Anterior cingulate cortex (tissue), 58 donors: ENCODE data around the gene CNTN2.

Experiments
- DNase-seq, 58 donors: peaks; one replicate each; lab custom pipeline; 2025; lab: John Stamatoyannopoulos, UW

CNTN2 gene

DNA sequence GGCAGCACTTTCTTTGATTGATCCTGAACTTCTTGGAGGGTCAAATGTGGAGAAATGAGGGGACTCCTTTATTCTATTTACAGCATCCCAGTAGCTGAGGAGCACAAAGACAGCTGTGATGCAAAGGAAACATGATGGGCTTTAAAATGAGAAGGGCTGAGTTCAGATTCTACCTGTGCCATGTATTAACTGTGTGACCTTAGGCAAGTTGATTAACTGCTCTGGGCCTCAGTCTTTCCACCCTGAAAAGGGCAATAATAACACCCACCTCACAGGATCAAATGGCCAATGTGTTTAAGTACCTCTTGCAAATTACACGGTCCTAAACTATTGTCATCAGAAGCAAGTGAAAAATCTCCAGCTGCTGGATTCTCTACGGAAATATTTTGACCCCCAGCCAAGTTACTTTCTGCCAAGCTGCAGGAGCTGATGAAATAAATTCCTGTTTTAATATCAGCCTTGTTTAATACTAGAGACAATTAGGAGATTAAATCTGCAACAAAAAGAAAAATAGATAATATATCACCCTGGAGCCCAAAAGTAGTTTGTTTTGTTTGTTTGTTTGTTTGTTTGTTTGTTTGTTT lies 25.5 kb downstream of the CNTN2 start:
- DNase-seq = no peak

DNA sequence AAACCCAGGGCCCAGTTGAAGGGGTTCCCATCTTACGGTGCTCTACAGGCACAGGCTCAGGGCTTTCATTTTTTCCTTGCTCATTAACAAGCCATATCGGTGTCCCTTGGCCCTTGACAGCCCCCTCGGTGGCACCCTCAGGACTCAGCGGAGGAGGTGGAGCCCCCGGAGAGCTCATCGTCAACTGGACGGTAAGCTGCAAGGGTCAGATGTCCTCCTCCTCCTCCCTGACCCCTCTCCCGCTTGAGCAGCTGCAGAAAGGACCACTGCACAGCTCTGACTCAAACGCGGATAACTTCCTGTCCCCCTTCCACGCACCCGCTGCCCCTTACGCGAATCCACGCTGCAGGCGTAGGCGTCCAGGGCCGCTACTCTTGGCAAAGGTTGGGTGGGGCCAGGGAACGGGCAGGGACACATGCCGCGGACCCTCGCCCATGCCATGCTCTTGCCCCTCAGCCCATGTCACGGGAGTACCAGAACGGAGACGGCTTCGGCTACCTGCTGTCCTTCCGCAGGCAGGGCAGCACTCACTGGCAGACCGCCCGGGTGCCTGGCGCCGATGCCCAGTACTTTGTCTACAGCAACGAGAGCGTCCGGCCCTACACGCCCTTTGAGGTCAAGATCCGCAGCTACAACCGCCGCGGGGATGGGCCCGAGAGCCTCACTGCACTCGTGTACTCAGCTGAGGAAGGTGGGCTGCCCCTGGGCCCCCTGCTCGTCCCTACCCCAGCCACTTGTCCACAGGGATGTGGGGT lies 26.5 kb downstream of the CNTN2 start:
- no peak for DNase-seq

DNA sequence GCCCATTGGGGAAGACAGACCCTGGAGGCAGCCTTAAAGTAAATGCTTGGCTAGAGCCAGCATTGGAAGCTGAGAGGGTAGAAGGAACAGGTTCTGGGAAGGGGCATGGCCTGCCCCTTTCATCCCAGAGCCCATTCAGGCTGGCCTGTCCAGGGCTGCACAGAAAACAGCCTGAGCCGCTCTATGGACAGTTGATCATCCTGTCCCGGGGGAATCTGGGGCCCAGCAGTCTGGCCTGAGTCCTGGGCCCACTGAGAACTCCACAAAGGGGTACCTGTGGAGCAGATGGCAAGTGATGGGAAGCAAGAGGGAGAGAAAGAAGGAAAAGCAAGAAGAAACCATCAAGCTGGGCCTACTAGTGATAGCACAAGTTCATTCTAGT lies 28.0 kb downstream of the CNTN2 start:
- DNase-seq = no peak

DNA sequence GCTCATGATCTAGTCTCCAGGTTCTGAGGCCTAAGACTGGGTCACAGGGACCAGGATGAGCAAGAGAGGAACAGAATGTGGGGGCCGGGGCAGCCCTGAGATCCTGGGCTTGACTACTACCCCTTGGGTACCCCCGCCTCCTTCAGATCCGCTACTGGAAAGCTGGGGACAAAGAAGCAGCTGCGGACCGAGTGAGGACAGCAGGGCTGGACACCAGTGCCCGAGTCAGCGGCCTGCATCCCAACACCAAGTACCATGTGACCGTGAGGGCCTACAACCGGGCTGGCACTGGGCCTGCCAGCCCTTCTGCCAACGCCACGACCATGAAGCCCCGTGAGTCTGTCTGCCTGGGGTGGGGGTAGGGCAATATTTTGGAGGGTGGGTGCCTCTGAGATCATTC lies 28.8 kb downstream of the CNTN2 start:
- DNase-seq = peak in 20 of 58 donors; percentile 28 to 68 (median 44)

DNA sequence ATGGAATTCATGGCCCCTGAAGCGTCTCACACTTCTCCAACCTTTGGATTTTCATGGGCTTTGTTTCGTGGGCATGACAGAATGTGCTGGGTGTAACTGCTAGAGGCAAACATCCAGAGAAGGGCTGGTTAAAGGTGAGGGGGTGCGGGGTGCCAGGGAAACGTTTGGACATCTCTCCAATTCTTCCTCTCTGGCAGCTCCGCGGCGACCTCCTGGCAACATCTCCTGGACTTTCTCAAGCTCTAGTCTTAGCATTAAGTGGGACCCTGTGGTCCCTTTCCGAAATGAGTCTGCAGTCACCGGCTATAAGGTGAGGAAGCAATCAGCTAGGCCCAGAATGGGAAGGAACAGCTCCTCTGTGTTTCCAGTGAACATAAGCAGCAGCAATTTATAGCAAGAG lies 29.3 kb downstream of the CNTN2 start:
- DNase-seq = no peak

DNA sequence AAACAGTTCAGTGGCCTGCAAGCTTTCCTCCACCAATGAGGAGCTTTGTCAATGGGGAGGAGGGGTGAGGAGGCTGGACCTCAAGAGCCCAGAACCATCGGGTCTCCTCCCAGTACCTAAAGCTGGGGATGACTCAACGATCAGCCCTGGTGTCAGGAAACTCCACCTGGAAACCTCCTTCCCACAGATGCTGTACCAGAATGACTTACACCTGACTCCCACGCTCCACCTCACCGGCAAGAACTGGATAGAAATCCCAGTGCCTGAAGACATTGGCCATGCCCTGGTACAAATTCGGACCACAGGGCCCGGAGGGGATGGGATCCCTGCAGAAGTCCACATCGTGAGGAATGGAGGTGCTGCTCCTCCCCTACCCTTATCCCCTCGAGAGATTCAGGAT lies 29.9 kb downstream of the CNTN2 start:
- DNase-seq = no peak

DNA sequence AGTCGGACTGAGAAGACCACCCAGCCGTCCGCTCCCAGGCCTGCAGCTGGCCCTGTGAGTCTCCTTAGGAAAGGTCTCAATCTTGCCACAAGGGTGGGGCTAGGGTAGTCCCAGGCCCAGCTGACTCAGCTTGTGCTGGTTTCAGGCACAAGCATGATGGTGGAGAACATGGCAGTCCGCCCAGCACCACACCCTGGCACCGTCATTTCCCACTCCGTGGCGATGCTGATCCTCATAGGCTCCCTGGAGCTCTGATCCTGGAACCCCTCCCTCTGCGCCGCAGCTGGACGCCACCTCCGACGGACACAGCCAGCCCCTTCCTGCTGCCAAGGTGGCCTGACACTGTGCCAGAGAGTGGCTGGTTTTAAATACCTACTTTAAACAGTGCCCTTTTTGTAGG lies 30.5 kb downstream of the CNTN2 start:
- no peak for DNase-seq

DNA sequence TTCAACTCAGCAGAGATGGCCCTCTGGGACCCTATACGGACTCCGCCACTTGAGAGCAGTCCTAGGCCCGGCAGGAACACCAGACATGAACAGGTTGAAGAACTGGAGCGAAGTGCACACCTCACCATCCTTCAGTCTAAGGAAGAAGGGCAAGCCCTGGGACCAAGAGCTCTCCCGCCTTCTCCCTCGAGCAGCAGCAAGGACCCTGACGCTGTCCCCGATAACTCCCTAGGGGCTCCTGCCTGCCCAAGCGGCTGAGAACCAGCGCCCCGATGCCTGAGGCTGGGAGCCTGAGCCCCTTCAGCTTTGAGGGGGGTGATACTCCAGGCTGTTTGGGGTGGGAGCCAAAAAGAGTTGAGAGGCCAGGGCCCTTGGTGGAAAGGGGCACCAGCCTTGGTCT lies 31.1 kb downstream of the CNTN2 start:
- DNase-seq = no peak

DNA sequence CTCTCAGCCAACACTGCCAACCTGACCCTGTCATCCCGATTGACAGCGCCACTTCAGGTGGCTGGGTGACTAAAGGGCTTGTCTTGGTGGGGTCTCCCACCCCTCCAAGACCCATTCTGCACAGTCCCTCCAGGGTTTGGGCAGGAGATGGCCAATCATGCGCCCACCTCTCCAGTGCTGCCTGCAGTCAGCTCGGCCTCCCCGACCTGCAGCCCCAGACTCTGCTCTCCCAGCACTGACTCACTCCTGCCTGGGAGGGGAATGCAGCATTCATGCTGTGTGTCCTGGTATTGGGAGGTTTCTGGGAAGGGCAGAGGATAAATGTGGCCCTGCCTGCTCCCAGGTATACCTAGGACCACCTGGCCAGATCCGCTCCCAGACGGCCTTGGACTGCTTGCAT lies 31.5 kb downstream of the CNTN2 start:
- DNase-seq = no peak

DNA sequence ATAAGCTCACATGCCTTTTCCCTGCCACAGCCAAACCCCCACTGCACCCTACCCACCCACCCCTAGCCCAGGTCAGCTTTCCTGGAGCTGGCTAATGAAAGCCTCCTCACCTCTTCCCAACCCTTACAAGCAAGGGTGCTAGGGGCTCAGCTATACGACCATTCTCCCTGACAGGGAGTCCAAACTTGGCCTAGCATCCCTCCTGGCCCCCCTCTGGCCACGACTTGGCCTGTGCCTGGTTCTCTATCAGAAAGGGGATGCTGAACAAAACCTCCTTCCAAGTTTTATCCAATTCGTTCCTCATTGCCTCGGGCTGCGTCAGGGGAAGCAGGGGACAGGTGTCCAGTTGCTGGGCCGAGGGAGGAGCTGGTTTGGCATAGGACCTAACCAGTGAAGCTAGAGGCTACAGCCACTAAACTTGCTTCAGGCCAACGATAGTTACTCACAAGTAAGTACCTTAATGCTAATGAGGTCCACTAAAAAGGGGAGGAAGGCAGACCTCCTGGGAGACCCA lies 32.7 kb downstream of the CNTN2 start:
- DNase-seq = no peak

DNA sequence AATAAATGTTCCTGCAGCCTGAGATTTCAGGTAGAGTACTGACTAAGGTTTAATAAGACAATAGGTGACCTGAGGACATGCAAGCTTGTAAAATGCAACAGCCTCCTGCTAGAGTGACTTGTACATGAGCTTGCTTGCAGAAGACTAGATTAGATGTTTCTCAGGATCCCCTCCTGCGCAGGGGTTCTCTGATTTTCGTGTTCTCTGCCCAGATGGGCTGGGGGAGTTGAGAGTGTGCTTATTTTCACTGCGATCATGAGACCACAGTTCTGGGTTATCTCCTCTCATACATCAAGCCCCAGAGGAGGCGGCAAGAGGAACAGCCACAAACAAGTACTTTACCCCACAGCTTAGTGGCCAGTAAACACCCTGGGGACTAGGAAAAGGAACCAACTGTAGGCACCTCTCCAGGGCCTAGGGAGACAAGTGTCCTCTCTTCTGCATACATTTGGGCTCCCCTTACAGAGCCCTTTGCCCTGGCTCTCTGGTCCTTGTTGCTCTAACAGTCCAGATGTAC lies 33.3 kb downstream of the CNTN2 start:
- no peak for DNase-seq

DNA sequence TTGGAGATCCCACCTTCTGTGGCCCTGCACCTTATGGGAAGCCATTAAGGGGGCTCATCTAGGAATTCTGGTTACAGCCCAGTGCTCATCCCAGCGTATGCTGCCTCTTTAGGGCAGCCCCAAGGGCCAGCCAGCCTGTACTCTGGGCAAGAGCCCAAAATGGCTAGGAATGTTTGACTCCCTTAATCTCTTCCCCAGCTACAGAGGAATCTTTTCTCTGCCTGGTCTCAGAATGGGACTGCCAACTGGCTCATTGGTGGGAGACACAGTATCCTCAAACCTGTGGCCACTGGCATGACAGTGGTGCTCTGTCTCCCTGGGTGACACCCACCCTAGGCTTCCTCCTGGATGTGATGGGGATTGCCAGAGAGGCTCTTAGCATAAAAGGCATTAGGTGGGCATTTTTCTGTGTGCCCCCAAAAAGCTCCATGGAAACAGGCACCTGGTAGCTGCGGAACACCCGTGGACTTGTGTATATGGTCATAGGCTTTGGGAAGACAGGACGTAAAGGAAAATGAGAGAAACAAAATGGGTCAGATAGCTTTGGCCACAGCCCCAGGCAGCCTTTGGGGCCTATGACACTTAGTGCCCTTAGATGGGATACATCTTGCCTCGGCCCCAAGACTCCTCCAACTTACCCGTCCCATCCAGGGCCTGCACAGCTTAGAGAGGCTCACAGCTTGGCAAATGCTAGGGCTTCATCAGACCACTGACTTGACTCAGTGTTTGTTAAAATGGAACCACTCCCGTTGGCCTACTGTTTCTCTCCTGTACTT lies 34.3 kb downstream of the CNTN2 start:
- DNase-seq = no peak

DNA sequence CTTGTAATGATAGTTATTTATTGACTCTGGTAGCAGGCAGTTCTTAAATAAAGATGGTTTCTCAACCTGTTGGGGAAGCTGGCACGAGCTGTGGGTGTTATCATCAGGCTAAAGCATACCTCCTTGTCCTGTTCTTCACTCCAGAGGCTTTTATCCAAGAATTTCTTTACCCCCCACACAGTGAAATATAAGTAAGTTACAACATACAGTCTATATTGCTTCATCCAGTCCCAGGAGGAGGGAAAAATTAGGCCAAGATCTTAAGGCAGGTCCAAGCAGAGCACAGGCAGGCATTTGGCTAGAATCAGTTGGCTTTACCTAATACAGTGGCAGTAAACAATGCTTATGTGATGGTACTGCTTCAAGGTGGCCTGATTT lies 34.9 kb downstream of the CNTN2 start:
- no peak for DNase-seq

DNA sequence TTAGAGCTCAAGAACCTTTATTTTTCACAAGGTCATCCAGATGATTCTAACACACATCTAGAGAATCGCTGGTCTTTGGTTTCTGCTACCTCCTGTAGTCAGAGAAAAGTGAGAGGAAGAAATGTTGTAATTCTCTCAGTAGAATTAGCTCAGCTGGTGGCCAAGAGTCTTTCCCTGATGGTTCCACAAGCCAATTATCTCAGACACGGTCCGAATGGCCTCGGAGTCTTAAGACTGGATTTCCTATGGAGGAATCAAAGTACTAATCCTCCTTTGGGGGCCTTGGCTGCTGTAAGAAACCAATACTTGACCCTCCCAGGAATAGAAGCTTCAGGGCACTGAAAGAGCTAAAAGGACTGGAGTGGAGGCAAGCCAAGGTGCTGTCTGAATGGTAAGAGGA lies 39.4 kb downstream of the CNTN2 start:
- no peak for DNase-seq

DNA sequence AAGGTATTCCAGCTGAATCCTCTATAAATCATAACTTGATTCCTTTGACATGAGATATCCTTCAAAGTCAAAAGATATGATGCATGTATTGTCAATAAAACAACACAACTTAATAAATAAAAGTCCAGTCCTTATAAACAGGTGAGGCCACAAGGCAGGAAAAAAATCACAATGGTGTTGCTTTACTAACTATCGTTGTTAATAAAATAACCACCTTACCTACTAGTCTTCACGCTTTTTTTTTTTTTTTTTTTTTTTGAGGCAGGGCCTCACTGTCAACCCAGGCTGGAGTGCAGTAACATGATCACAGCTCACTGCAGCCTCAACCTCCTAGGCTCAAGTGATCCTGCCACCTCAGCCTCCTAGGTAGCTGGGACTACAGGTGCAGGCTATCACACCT lies 41.3 kb downstream of the CNTN2 start, which contains the start of gene TMEM81:
TMEM81 (minus strand) TSS at position 101 of the 400 bp plus-strand sequence. CDS start 140 bp downstream, outside the sequence.
- no peak for DNase-seq

DNA sequence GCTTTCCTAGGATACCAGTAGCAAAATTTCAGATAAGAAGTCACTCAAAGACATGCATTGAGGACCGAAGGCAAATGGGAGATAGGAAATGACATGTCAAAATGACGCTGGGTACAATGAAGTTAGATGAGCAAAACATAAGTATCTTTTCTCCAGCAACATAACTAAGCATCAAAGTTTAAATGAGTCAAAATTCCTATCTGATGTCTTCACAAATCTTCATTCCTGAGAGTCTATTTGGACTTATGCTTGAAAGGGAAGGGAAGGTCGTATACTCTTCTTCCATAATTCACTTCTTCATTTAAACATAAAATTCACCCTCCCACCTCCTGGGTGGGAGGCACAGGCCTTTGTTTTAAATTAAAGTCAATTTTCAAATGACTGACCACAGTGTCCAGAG lies 45.3 kb downstream of the CNTN2 start:
- no peak for DNase-seq

DNA sequence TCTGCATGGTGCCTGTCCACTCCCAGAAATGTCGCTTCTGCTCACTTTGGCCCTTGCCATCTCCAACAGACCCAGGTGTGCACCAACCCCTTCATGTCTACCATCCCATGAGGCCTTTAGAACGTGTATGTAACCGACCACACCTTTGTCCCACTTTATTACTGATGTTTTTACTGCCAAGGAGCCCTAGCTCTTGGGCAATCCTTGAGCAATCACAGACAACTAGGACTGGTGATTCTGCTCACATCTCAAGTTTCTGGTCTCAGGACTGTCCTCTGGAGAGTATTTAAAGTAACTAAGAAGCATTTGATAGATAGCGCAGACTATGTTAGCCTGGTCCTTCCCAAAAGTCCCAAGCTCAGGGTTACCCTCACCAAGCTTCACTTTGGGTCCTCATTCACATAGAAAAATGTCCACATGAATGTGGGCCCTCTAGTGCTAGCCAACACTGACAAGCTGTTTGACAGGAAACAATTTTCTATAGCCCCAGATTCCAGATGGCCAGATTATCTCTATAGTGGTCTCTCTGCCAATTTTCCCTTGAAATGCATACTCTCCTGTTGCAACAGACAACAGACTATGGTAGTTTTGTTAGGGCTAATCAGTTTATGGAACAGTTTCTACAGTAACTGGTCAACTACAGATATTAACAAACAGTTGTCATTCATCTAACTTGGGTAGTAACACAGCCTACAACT lies 48.2 kb downstream of the CNTN2 start:
- no peak for DNase-seq

DNA sequence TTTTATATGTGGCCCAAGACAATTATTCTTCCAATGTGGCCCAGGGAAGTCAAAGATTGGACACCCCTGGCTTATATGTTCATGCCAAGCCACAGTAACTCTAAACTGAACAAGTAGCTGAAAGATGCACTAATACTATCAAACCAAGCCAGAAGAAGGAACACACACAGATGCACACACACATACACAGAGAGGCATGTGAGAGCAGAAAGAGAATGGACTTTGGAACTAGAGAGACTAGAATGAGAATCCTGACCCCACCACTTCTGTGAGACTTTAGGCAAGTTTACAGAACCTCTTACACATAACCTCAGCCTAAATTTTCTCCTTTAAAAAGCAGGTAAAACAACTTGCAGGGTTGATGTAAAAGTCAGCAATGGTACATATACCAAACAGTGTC lies 52.4 kb downstream of the CNTN2 start:
- no peak for DNase-seq

DNA sequence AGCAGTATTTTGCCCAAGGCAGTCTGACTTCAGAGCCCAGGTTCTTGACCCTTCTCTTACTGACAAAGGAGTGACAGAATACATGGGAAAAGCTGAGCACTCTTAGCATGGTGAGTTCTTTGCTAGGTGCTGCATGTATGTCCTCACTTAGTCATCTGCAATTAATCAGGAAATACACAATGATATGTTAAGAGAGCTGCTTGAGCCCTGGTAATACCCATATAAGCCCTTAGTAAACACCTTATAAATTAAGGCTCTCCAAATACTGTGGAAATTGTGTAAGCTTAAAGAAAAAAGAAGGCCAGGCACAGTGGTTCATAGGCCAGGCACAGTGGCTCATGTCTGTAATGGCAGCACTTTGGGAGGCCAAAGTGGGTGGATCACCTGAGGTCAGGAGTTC lies 55.2 kb downstream of the CNTN2 start:
- DNase-seq = no peak

DNA sequence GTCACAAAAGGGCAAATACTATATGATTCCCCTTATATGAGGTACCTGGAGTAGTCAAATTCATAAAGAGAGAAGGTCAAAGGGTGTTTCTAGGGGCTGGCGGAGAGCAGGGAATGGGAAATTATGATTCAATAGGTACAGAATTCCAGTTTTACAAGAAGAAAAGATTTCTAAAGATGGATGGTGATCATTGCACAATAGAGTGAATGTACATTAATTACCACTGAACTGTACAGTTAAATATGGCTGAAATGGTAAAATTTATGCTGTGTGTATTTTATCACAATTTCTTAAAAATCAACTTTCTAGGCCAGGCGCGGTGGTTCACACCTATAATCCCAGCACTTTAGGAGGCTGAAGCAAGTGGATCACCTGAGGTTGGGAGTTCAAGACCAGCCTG lies 59.4 kb downstream of the CNTN2 start:
- no peak for DNase-seq

DNA sequence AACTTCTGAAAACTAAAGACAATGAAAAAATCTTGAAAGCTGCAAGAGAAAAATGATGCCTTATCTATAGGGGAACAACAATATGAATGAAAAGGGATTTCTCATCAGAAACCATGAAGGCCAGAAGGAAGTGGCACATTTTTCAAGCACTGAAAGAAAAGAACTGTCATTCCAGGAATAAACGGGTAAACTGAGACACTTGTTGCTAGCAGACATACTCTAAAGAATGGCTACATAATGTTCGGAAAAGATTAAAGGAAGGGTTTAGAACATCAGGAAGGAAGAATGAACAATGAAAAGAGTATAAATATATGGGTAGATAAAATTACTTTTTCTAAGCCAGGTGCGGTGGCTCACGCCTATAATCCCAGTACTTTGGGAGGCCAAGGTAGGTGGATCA lies 64.3 kb downstream of the CNTN2 start:
- DNase-seq = no peak
